Vagina (tissue), 2 donors: Measurements from ENCODE around the gene SORCS2.

Experiments
- CTCF ChIP-seq, 3 experiments: fragments of 450-650 bp in 2 of 3; fragments of 200-600 bp in 1 of 3; sonication (generic) in 1 of 3; IDR thresholded peaks; one replicate each; pipeline ENCODE4 v1.5.1; 2017 to 2019; ENCODE audit warnings: antibody characterized with exemption in 3 of 3, mild to moderate bottlenecking in 2 of 3, moderate library complexity in 2 of 3
- POLR2A ChIP-seq, 2 donors: fragments of 450-650 bp; IDR thresholded peaks; one replicate each; pipeline ENCODE4 v1.6.1; 2017; ENCODE audit warnings: antibody characterized with exemption in 2 of 2, mild to moderate bottlenecking in 2 of 2, moderate library complexity in 2 of 2

DNA sequence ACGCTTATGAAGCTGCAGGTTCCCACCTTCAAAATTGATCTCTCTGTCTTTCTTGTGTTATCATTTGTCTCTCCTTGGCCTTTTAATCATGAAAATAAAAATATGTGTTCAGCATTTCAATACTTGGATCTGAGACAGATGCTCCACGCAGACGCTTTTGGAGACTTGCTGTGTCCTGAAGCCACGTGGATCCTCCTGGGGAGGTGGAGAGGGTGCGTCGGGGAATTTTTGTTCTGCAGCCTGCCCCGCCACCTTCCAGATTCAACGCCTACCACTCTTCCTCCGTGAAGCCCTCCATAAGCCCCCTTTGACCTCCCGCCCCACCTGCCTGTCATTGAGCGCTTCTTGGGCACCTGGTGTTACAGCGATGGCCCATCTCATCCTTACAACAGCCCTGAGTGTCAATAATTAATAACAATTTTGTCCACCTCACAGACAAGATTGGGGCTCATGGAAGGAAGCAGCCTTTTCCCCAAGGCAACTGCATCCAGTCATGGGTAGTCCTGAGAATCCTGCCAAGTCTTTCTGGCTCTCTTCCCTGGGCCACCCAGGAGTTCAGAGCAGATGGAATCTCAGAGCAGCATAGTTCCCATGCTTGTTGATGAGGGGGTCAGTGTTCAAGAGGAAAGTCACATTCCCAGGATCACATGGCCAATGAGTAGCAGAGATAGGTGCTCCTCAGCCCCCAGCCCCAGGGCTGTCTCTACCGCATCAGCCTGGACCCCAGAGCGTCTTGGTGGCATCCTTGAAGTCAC lies 415.0 kb downstream of the SORCS2 start:
- no peak for TF ChIP-seq POLR2A (IDR thresholded peaks at IDR 0.05)
- no peak for TF ChIP-seq CTCF (IDR thresholded peaks at IDR 0.05)
